Measurements from ENCODE around the gene LBH. TPM values are rescaled to one million over a fixed set of nuclear protein-coding genes. Genes with fewer than 3 reads are reported as not detected.

Gene LBH
- polyA plus RNA-seq, 1 of the 3 experiments (the other 2 are of a cell fraction) = 22.8 TPM

GRCh38 chr2:30185178-30185577 lies 46.2 kb upstream of the LBH start:
- ChIA-PET POLR2A (no interaction called here), CTCF (interaction anchor here (1.2 to 2.3 kb wide), 3 partner anchors 20 to 44 kb away, joined by 3 to 11 read pairs (median 5); no protein-coding TSS in a partner anchor)
- no peaks in the 10 kb centered on the region for H4K20me1 ChIP-seq (ENCODE audit: insufficient read depth)
- H3K27me3 ChIP-seq (ENCODE audit: insufficient read depth) = peaks cover 12% of the 10 kb centered on the region; the same call in 1 of the 2 replicates
- H3K4me3 ChIP-seq (ENCODE audit: low read depth in 2 of 2, low read length in 1 of 2) = no peak overlapping the region
- no peak overlapping the region for H3K9ac ChIP-seq
- H3K27ac ChIP-seq (ENCODE audit: low read depth in 2 of 2, low read length in 1 of 2) = no peak overlapping the region
- H2AFZ ChIP-seq (ENCODE audit: low read depth) = no peak overlapping the region
- TF ChIP-seq CHD2 (IDR thresholded peaks at IDR 0.05; ENCODE audit: low read length, partially characterized antibody) = no peak
- no peak for TF ChIP-seq SIN3A (IDR thresholded peaks at IDR 0.05; ENCODE audit: borderline replicate concordance, low read depth, low read length)
- TF ChIP-seq PBX3 (IDR thresholded peaks at IDR 0.05) = no peak
- TF ChIP-seq ELF1 (IDR thresholded peaks at IDR 0.05) = no peak
- no peak for TF ChIP-seq GABPA (IDR thresholded peaks at IDR 0.05; ENCODE audit: low read depth)
- no peak for TF ChIP-seq REST (IDR thresholded peaks at IDR 0.05; ENCODE audit: low read depth, low read length)
- TF ChIP-seq RCOR1 (IDR thresholded peaks at IDR 0.05; ENCODE audit: low read length) = no peak
- TF ChIP-seq FOXJ3 (CRISPR knock-in tag; IDR thresholded peaks at IDR 0.05) = no peak
- TF ChIP-seq USF2 (IDR thresholded peaks at IDR 0.05; ENCODE audit: borderline replicate concordance, low read depth, low read length) = no peak
- TF ChIP-seq ZBTB33 (IDR thresholded peaks at IDR 0.05; ENCODE audit: borderline replicate concordance, low read depth) = no peak
- no peak for TF ChIP-seq JUND (IDR thresholded peaks at IDR 0.05)
- H3K4me2 ChIP-seq = no peak overlapping the region
- H3K4me1 ChIP-seq (ENCODE audit: control insufficient read depth in 1 of 2, insufficient read depth in 2 of 2, low read depth in 1 of 2, low read length in 1 of 2) = no peaks in the 10 kb centered on the region
- DNase-seq = no peak
- WGBS (ENCODE audit: low lambda C conversion rate) = 26% methylated on average over 4 of the region's 4 CpGs
- no peaks in the 10 kb centered on the region for H3K9me3 ChIP-seq
- H3F3A ChIP-seq (replicated peaks; ENCODE audit: insufficient read depth) = no peaks in the 10 kb centered on the region
- H3K9me2 ChIP-seq = no peaks in the 10 kb centered on the region
- H3K36me3 ChIP-seq (replicated peaks in 1 of 2; ENCODE audit: control insufficient read depth in 1 of 2, insufficient read depth in 2 of 2, low read length in 1 of 2) = no peaks in the 10 kb centered on the region
- no peaks in the 10 kb centered on the region for H3K79me2 ChIP-seq (ENCODE audit: insufficient read depth)

Measured in SK-N-SH (cell line).